HCT116 (cell line): Measurements from ENCODE around the gene NAA80. TPM values are rescaled to one million over a fixed set of nuclear protein-coding genes. Genes with fewer than 3 reads are reported as not detected.

ENCODE experiments used
- ATAC-seq: fragments of 200-7000 bp; cut with Tn5 transposase; 2 replicates; pipeline ENCODE4 v1.9.1; 2020; ENCODE audit warnings: mild to moderate bottlenecking, moderate library complexity
- BruUV-seq: library from RNA; stranded (reverse); fragments of 400-500 nt; replicated peaks from 2 replicates; lab custom pipeline; 2021; lab: Mats Ljungman, UMichigan
- CTCF ChIA-PET: fragments of 300-600 bp; sonication (Branson Sonifier 250); formaldehyde crosslinking; loops from one replicate; lab custom pipeline; 2021; ENCODE audit warnings: antibody characterized with exemption; lab: Charles Lee
- POLR2A ChIA-PET: fragments of 300-600, 350-600 bp; sonication (Branson Sonifier 250); formaldehyde crosslinking; loops from one replicate; lab custom pipeline; 2021; ENCODE audit warnings: antibody characterized with exemption; lab: Charles Lee
- RAD21 ChIA-PET, 2 experiments: fragments of 300-600 bp; sonication (Branson Sonifier 250); formaldehyde crosslinking; loops; one replicate each; lab custom pipeline; 2023; ENCODE audit warnings: low total read pairs in 2 of 2; ENCODE audit not compliant: uncharacterized antibody in 2 of 2, unreplicated experiment in 2 of 2, low non-redundant PET in 1 of 2; lab: Charles Lee
- DNase-seq: peaks from one replicate; pipeline ENCODE4 v3.0.0-alpha.2; 2010; ENCODE audit warnings: low read depth, low spot score
- H2AFZ ChIP-seq: fragments of 200-600 bp; shearing (Covaris generic), sonication (generic); 2 replicates; pipeline ENCODE4 v1.6.1; 2017; ENCODE audit warnings: low read depth, mixed run types, mixed read lengths, antibody characterized with exemption, low read length; ENCODE audit not compliant: poor library complexity, severe bottlenecking
- H3K27ac ChIP-seq: 2 replicates; pipeline ENCODE4 v1.5.1; 2012; ENCODE audit warnings: low read depth, low read length
- H3K27me3 ChIP-seq: fragments of 200-600 bp; sonication (generic); 2 replicates; pipeline ENCODE4 v1.6.1; 2016; ENCODE audit warnings: mixed run types, low read length, mixed read lengths; ENCODE audit not compliant: insufficient read depth
- H3K36me3 ChIP-seq, 2 experiments: fragments of 200-500 bp in 1 of 2; fragments of 200-600 bp in 1 of 2; sonication (Bioruptor generic) in 1 of 2; sonication (generic) in 1 of 2; 2 replicates each; pipeline versions ENCODE4 v1.5.1 to v1.6.1; 2014 to 2016; ENCODE audit warnings: low read length in 2 of 2, inconsistent platforms in 1 of 2, mixed read lengths in 1 of 2, mixed run types in 1 of 2; ENCODE audit not compliant: insufficient read depth in 2 of 2, control insufficient read depth in 1 of 2
- H3K4me1 ChIP-seq, 2 experiments: fragments of 200-600 bp in 1 of 2; sonication (generic) in 1 of 2; 2 replicates each; pipeline versions ENCODE4 v1.5.1 to v1.6.1; 2012 to 2017; ENCODE audit warnings: low read length in 2 of 2, inconsistent platforms in 1 of 2, mild to moderate bottlenecking in 1 of 2, mixed read lengths in 1 of 2, mixed run types in 1 of 2, moderate library complexity in 1 of 2; ENCODE audit not compliant: insufficient read depth in 2 of 2, control insufficient read depth in 1 of 2
- H3K4me2 ChIP-seq: fragments of 200-600 bp; sonication (generic); 2 replicates; pipeline ENCODE4 v1.6.1; 2017; ENCODE audit warnings: mixed run types, low read length, mixed read lengths
- H3K4me3 ChIP-seq, 2 experiments: fragments of 200-600 bp in 1 of 2; sonication (generic) in 1 of 2; replicated peaks in 1 of 2; 2 replicates each; pipeline ENCODE4 v1.5.1; 2011 to 2016; ENCODE audit warnings: low read length in 2 of 2, control low read depth in 1 of 2, low read depth in 1 of 2, mild to moderate bottlenecking in 1 of 2, mixed read lengths in 1 of 2, mixed run types in 1 of 2
- H3K79me2 ChIP-seq: fragments of 200-600 bp; sonication (generic); 2 replicates; pipeline ENCODE4 v1.6.1; 2017; ENCODE audit warnings: mild to moderate bottlenecking, mixed run types, low read length, moderate library complexity, mixed read lengths; ENCODE audit not compliant: insufficient read depth
- H3K9ac ChIP-seq: fragments of 200-600 bp; sonication (generic); 2 replicates; pipeline ENCODE4 v1.6.1; 2016; ENCODE audit warnings: low read length, mixed read lengths
- H3K9me2 ChIP-seq: fragments of 200-600 bp; sonication (generic), shearing (Covaris generic); 2 replicates; pipeline ENCODE4 v1.6.1; 2017; ENCODE audit warnings: mixed run types, mild to moderate bottlenecking, moderate library complexity; ENCODE audit not compliant: insufficient read depth
- H3K9me3 ChIP-seq, 2 experiments: fragments of 200-500 bp in 1 of 2; fragments of 200-600 bp in 1 of 2; sonication (Bioruptor generic) in 1 of 2; sonication (generic) in 1 of 2; 2 replicates each; pipeline ENCODE4 v1.6.1; 2014 to 2017; ENCODE audit warnings: low read length in 2 of 2, mixed read lengths in 2 of 2, inconsistent platforms in 1 of 2, low read depth in 1 of 2, mild to moderate bottlenecking in 1 of 2, mixed run types in 1 of 2, moderate library complexity in 1 of 2; ENCODE audit not compliant: control insufficient read depth in 1 of 2, insufficient read depth in 1 of 2
- H4K20me1 ChIP-seq: fragments of 200-600 bp; sonication (generic), shearing (Covaris generic); 2 replicates; pipeline ENCODE4 v1.6.1; 2017; ENCODE audit warnings: mixed run types, mild to moderate bottlenecking, moderate library complexity; ENCODE audit not compliant: insufficient read depth
- CBX3 ChIP-seq: IDR thresholded peaks from 2 replicates; pipeline ENCODE4 v1.6.1; 2012; ENCODE audit warnings: low read depth
- FOSL1 ChIP-seq: IDR thresholded peaks from 2 replicates; pipeline ENCODE4 v1.6.1; 2012; ENCODE audit warnings: low read depth
- POLR2AphosphoS5 ChIP-seq: IDR thresholded peaks from 2 replicates; pipeline ENCODE4 v1.6.1; 2011; ENCODE audit warnings: mild to moderate bottlenecking, low read depth, low read length, moderate library complexity
- REST ChIP-seq: IDR thresholded peaks from 2 replicates; pipeline ENCODE4 v1.6.1; 2012; ENCODE audit warnings: low read depth
- SIN3A ChIP-seq: IDR thresholded peaks from 2 replicates; pipeline ENCODE4 v1.6.1; 2012; ENCODE audit warnings: low read depth
- SP1 ChIP-seq: IDR thresholded peaks from 2 replicates; pipeline ENCODE4 v1.6.1; 2012; ENCODE audit warnings: low read depth
- SRF ChIP-seq: IDR thresholded peaks from 2 replicates; pipeline ENCODE4 v1.6.1; 2012; ENCODE audit warnings: low read depth
- TCF7L2 ChIP-seq: IDR thresholded peaks from 2 replicates; pipeline ENCODE4 v1.7.0; 2011; ENCODE audit warnings: borderline replicate concordance, inconsistent platforms; ENCODE audit not compliant: insufficient read depth, insufficient read length; ENCODE audit errors: extremely low read depth
- YY1 ChIP-seq: IDR thresholded peaks from 2 replicates; pipeline ENCODE4 v1.6.1; 2011; ENCODE audit warnings: low read length, low read depth, moderate library complexity, mild to moderate bottlenecking; ENCODE audit not compliant: insufficient replicate concordance; ENCODE audit errors: extremely low read depth
- ZFX ChIP-seq: fragments of 450-650 bp; IDR thresholded peaks from 2 replicates; pipeline ENCODE4 v1.6.1; 2017
- ZNF274 ChIP-seq: fragments of 200-500 bp; sonication (Bioruptor generic); IDR thresholded peaks from 2 replicates; pipeline ENCODE4 v1.6.1; 2014; ENCODE audit warnings: mild to moderate bottlenecking, low read depth, low read length, inconsistent platforms
- intact Hi-C: fragments of 100-400 bp; cut with micrococcal nuclease; formaldehyde crosslinking; loops from 2 replicates; pipeline ENCODE4 v1.10.0; 2022
- total RNA-seq: library from RNA; stranded (reverse); gene quantifications from one replicate; pipeline ENCODE4 v1.2.1, GENCODE V29; 2021; ENCODE audit not compliant: unreplicated experiment

Gene NAA80
- total RNA-seq, 1 experiment from 2014 or later: 21.3 TPM

GRCh38 chr3:50337175-50337861 is 38.1 kb upstream of the NAA80 start:
- Histone ChIP-seq H3K79me2 (peaks cover 70% of the 10 kb centered on the region), H3K4me1 (peaks cover 29 to 69% of the 10 kb centered on the region in 2 experiments), H3K4me3 (peak overlapping the region; percentile 72 to 89), H3K9ac (peak overlapping the region; percentile 98), H3K36me3 (peaks cover 2 to 16% of the 10 kb centered on the region in 2 experiments; a peak in 2 of 4 replicates), H2AFZ (no peak overlapping the region), H3K27ac (peak overlapping the region; percentile 82), H4K20me1 (no peaks in the 10 kb centered on the region; the same call in 1 of the 2 replicates), H3K9me2 (no peaks in the 10 kb centered on the region), H3K4me2 (peak overlapping the region; percentile 95), H3K27me3 (no peaks in the 10 kb centered on the region), H3K9me3 (no peaks in the 10 kb centered on the region)
- ATAC-seq (peak; percentile 86), DNase-seq (peak; percentile 97)
- POLR2A ChIA-PET: interaction anchor here (0.6 to 3.1 kb wide), 13 partner anchors 8 to 275 kb away, joined by 3 to 25 read pairs (median 4); partner anchors contain the start of genes CISH, CYB561D2, GNAI2 and HYAL2
- RAD21 ChIA-PET: interaction anchor here (0.9 to 1.6 kb wide), 4 partner anchors 9 to 277 kb away, joined by 3 to 5 read pairs (median 4); partner anchors contain the start of genes HYAL3 (in 1 of the 2), NAA80 (in 1 of the 2) and TUSC2 (in 1 of the 2)
- TF ChIP-seq SIN3A: no peak
- no peak for TF ChIP-seq ZNF274
- TF ChIP-seq SP1: no peak
- TF ChIP-seq ZFX: no peak
- no peak for TF ChIP-seq SRF
- TF ChIP-seq YY1: no peak
- TF ChIP-seq POLR2AphosphoS5: peak; percentile 92
- peak; percentile 28 for TF ChIP-seq TCF7L2
- TF ChIP-seq FOSL1: no peak
- no peak for TF ChIP-seq CBX3
- TF ChIP-seq REST: no peak
- no TSS peak for BruUV-seq
- CTCF ChIA-PET: interaction anchor here (0.9 to 2.6 kb wide), 13 partner anchors 9 to 274 kb away, joined by 3 to 24 read pairs (median 7); partner anchors contain the start of genes CISH, CYB561D2, GNAI2 and NPRL2
- intact Hi-C loops: no loop called here
